IPS-11a (cell line): ENCODE data around the gene UBE2J2.

Source experiments
- H3K4me3 ChIP-seq: one replicate; pipeline ENCODE4 v1.5.1; 2013; ENCODE audit warnings: low read depth, low read length, control low read depth

UBE2J2 gene

DNA sequence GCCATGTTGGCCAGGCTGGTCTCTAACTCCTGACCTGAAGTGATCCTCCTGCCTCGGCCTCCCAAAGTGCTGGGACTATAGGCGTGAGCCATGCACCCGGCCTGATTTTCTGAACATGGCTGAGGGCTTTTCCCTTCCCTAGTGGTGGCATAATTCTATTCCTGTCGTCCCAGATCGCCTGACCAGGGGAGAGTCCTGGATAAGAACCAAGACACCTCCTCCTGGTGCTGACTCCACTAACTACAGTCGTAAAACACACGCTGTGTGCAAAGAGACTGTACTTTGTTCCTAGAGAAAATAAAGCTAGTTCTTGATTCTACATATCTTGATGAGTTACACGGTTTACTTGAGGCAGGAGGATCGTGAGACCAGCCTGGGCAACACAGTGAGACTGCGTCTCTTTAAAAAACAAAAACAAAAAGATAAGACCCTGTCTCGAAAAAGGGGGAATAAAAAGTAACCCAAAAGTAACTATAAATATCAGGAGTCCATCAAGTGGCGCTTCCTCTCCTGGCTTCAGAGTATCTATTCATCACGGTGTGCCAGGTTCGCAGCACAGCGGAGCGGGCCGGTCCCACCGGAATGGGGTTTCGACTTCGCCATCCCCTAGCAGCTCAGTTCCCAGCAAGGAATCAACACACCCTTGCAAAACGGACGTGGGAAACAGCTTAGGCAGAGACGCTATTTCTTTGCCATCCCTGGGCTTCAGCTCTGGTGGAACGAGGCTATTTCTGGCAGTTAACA, 42.8 kb downstream of the UBE2J2 start:
- peak overlapping the region; percentile 80 for H3K4me3 ChIP-seq

- H3K4me3 ChIP-seq, result no peak overlapping the region
Observed at GRCh38 chr1:1229770-1230169, 43.9 kb downstream of the UBE2J2 start.

- H3K4me3 ChIP-seq, result no peak overlapping the region
Observed at GRCh38 chr1:1228596-1229321, 44.9 kb downstream of the UBE2J2 start.

DNA sequence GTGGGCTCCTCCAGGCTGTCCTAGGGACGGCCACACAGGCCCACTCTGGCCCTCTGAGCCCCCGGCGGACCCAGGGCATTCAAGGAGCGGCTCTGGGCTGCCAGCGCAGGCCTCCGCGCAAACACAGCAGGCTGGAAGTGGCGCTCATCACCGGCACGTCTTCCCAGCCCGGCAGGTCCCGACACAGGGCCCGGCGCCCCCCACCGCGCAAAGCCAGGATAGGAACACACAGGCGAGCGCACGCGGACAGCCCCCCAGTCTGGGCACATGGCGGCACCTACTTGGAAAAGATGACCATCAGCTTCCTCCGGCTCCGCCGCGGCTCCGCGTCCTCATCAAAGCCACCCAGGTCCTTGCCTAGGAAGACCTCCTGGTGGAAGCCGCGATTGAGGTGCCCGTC, 45.5 kb downstream of the UBE2J2 start:
- no peak overlapping the region for H3K4me3 ChIP-seq

GRCh38 chr1:1227386-1227785, 46.3 kb downstream of the UBE2J2 start:
- no peak overlapping the region for H3K4me3 ChIP-seq

- no peak overlapping the region for H3K4me3 ChIP-seq
Observed at GRCh38 chr1:1226566-1227362, 46.9 kb downstream of the UBE2J2 start.

- H3K4me3 ChIP-seq, result no peak overlapping the region
Observed at GRCh38 chr1:1225913-1226312, 47.7 kb downstream of the UBE2J2 start.

DNA sequence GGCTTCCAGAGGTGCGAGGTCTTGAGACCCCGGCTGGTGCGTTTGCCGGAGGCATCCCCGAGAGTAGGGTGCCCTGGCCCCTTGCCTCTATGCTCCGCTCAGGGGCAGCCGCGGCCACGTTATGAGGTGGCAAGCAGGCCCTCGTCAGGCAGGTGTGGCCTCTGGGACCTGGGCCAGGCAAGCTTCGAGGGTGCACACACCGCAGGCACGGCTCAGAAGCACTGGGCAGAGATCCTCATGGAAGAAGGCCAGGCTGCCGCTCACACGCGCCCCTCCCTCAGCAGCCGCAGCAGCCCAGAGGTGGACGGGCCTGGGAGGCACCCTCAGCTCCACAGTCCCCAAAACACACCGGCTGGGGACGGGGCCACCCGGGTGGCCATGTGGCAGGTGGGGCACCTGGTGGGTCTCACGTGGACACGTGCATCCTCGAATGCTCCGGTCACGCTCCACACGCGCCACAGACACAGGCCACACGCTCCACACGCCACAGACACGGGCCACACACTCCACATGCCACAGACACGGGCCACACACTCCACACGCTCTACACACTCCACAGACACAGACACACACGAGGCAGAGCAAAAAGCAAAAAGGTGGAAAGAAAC, 48.3 kb downstream of the UBE2J2 start:
- no peak overlapping the region for H3K4me3 ChIP-seq

DNA sequence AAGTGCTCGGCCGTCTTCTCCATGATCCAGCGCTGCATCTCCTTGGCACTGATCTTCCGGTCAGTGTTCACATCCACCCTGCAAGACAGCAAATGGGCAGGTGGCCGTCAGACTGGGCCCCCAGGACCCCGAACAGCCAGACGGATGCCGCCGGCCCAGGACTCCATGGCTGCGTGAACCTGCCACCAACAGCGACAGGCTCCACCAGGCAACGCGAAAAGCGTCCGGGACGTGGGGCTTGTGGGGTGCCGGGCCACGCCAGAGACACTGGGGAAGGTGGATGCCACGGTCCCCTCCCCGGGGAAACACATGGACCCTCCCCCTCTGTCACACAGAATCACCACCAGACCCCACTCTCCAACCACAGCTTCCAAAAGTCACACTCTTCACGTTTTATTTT, 49.8 kb downstream of the UBE2J2 start:
- H3K4me3 ChIP-seq, result no peak overlapping the region

DNA sequence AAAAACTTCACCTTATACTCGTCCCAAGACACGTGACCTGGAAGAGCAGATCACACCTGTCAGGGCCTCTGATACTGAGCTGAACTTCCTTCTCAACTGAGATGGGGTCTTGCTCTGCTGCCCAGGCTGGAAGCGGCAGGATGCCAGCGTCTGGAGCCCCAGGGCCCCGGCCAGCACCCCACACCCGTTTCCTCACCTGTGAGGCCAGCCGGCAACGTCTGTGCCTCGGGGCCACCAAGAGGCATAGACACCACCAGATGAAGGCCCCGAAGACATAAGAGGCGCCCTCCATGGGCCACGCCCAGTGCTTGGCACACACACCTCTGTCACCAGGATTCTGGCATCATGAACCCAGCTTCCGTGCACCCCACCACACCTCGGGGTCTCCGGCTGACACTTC, 50.3 kb downstream of the UBE2J2 start:
- no peak overlapping the region for H3K4me3 ChIP-seq

GRCh38 chr1:1222575-1223225, 51.0 kb downstream of the UBE2J2 start:
- H3K4me3 ChIP-seq, result no peak overlapping the region

DNA sequence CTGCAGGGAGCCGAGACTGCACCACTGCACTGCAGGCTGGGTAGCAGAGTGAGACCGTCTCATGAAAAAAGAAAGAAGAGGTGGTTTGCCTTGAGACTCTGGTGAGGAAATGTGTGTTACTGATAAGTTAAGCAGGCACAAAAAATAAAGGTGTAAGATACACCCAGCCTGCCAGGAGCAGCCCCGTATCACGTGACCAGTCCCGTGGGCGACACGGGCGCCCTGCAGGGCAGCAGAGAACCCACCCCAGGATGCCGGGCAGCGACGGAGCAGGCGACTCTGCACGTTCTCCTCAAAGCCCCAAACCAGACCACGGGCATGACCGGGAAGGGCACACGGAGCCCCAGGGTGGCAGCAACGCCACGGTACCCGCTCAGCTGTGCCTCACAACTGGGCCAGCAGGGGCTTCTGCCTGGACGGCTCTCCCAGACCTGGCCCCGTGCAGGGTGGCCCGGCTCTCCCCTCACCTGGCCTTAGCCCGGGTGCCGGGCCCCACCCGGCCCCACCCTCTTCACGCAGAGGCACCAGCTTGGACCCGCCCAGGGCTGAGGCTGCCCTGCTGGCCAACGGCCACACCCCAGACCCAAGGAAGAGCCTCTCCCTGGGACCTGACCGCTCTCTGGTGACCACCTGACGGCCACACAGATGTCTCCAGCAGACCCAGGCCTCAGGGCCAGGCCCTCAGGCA, 51.6 kb downstream of the UBE2J2 start:
- no peak overlapping the region for H3K4me3 ChIP-seq

DNA sequence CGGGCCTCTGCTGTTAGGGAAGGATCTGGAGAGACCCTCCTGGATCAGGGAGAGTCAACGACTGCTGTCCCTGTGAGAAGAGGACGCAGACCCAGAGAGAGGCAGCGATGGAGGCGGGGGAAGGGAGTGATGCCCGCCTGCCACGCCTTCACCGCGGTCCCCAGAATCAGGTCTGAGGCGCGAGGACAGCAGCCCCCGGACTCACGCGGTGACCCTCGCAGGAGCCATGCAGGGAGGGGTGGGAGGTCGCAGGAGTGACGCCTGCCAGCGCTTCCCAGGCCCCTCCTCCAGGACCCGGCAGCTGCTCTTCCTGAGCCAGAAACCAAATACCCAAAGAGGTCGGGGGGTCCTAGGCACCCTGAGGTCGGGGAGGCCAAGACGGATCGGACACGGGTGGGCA, 53.5 kb downstream of the UBE2J2 start:
- H3K4me3 ChIP-seq, result no peak overlapping the region

- no peak overlapping the region for H3K4me3 ChIP-seq
Observed at GRCh38 chr1:1219341-1219740, 54.3 kb downstream of the UBE2J2 start.

- H3K4me3 ChIP-seq, result no peak overlapping the region
Observed at GRCh38 chr1:1218524-1219200, 55.0 kb downstream of the UBE2J2 start.

GRCh38 chr1:1217621-1218523, 55.8 kb downstream of the UBE2J2 start:
- no peak overlapping the region for H3K4me3 ChIP-seq

GRCh38 chr1:1216770-1217620, 56.7 kb downstream of the UBE2J2 start:
- H3K4me3 ChIP-seq, result no peak overlapping the region
